PC-9 (cell line): ENCODE measurements around the gene CNTNAP2.

Source experiments
- CTCF ChIP-seq: fragments of 200-600 bp; sonication (generic); conservative IDR thresholded peaks from 2 replicates; pipeline ENCODE4 v1.6.1; 2017; ENCODE audit warnings: mixed run types, antibody characterized with exemption, mild to moderate bottlenecking, moderate library complexity
- EZH2 ChIP-seq: fragments of 200-600 bp; sonication (generic); IDR thresholded peaks from 2 replicates; pipeline ENCODE4 v1.8.0; 2017; ENCODE audit warnings: antibody characterized with exemption, low read depth

- no peak for TF ChIP-seq CTCF
- TF ChIP-seq EZH2: no peak
These were observed 1294.5 kb downstream of the CNTNAP2 start for GRCh38 chr7:147411096-147411495.
